Left ventricle myocardium inferior (tissue), 1 donor: ENCODE results near the gene MRPL43. TPM values are rescaled to one million over a fixed set of nuclear protein-coding genes. Genes with fewer than 3 reads are reported as not detected.
A peak's percentile ranks its signal among the peaks of the same experiment; 100 is the strongest.

Source experiments
- DNase-seq: peaks from one replicate; pipeline ENCODE4 v3.0.0-alpha.2; 2020
- H3K27ac ChIP-seq: fragments of 200-600 bp; replicated peaks from 2 replicates; pipeline ENCODE4 v1.8.0; 2021
- H3K27me3 ChIP-seq: fragments of 200-600 bp; 2 replicates; pipeline ENCODE4 v1.8.0; 2021; ENCODE audit warnings: low read depth
- H3K36me3 ChIP-seq: fragments of 200-600 bp; 2 replicates; pipeline ENCODE4 v1.8.0; 2021
- H3K4me1 ChIP-seq: fragments of 200-600 bp; 2 replicates; pipeline ENCODE4 v1.8.0; 2021
- H3K4me3 ChIP-seq: fragments of 200-600 bp; 2 replicates; pipeline ENCODE4 v1.8.0; 2021; ENCODE audit warnings: mild to moderate bottlenecking, moderate library complexity
- H3K9me3 ChIP-seq: fragments of 200-600 bp; replicated peaks from 2 replicates; pipeline ENCODE4 v1.8.0; 2021
- CTCF ChIP-seq: fragments of 200-600 bp; IDR thresholded peaks from 2 replicates; pipeline ENCODE4 v1.8.0; 2021; ENCODE audit warnings: antibody characterized with exemption, mild to moderate bottlenecking, borderline replicate concordance
- intact Hi-C: fragments of 100-400 bp; cut with micrococcal nuclease; formaldehyde crosslinking; loops from one replicate; pipeline ENCODE4 v1.11.0; 2022
- total RNA-seq: library from RNA; stranded (reverse); fragmentation: NEBNext Ultra II Directional; extraction: Animal tissue kit (Norgen Biotek cat#: 25700); gene quantifications from one replicate; pipeline ENCODE4 v1.2.1, GENCODE V29; 2021
- donor health status: DM: no; HTN: yes; CAD: no; lungs with severe emphysema.

MRPL43 gene
- total RNA-seq, 1 donor from 2014 or later: 49.7 TPM

- DNase-seq: no peak
- Histone ChIP-seq H3K27ac (peak overlapping the region; percentile 51), H3K36me3 (no peaks in the 10 kb centered on the region), H3K4me3 (no peak overlapping the region), H3K4me1 (peaks cover 21% of the 10 kb centered on the region), H3K9me3 (no peaks in the 10 kb centered on the region), H3K27me3 (peaks cover 51% of the 10 kb centered on the region)
- no peak for TF ChIP-seq CTCF
- intact Hi-C loops: no loop called here
These were observed 30.9 kb upstream of the MRPL43 start for GRCh38 chr10:101018118-101018599.

GRCh38 chr10:101016814-101017213 is 29.5 kb upstream of the MRPL43 start:
- TF ChIP-seq CTCF: no peak
- H3K4me1 ChIP-seq: peaks cover 34% of the 10 kb centered on the region
- no peaks in the 10 kb centered on the region for H3K36me3 ChIP-seq
- no peak overlapping the region for H3K4me3 ChIP-seq
- no peak overlapping the region for H3K27ac ChIP-seq
- intact Hi-C loops: no loop called here
- peaks cover 51% of the 10 kb centered on the region for H3K27me3 ChIP-seq
- DNase-seq: no peak
- H3K9me3 ChIP-seq: no peaks in the 10 kb centered on the region

- no peak for DNase-seq
- Histone ChIP-seq H3K9me3 (no peaks in the 10 kb centered on the region), H3K27me3 (peaks cover 51% of the 10 kb centered on the region), H3K4me1 (peaks cover 39% of the 10 kb centered on the region), H3K27ac (no peak overlapping the region), H3K36me3 (no peaks in the 10 kb centered on the region), H3K4me3 (no peak overlapping the region)
- TF ChIP-seq CTCF: no peak
- intact Hi-C loops: no loop called here
These were observed 28.3 kb upstream of the MRPL43 start for GRCh38 chr10:101015582-101015973.

GRCh38 chr10:101014966-101015581 is 27.8 kb upstream of the MRPL43 start:
- no peak for TF ChIP-seq CTCF
- no peaks in the 10 kb centered on the region for H3K36me3 ChIP-seq
- H3K9me3 ChIP-seq: no peaks in the 10 kb centered on the region
- peaks cover 39% of the 10 kb centered on the region for H3K4me1 ChIP-seq
- peaks cover 47% of the 10 kb centered on the region for H3K27me3 ChIP-seq
- intact Hi-C loops: no loop called here
- no peak overlapping the region for H3K4me3 ChIP-seq
- no peak for DNase-seq
- no peak overlapping the region for H3K27ac ChIP-seq

GRCh38 chr10:101014230-101014884 is 27.1 kb upstream of the MRPL43 start:
- peak; percentile 86 for DNase-seq
- peaks cover 39% of the 10 kb centered on the region for H3K4me1 ChIP-seq

More at GRCh38 chr10:101014230-101014884, 27.1 kb upstream of the MRPL43 start:
- H3K4me3 ChIP-seq: no peak overlapping the region
- peaks cover 42% of the 10 kb centered on the region for H3K27me3 ChIP-seq
- no peaks in the 10 kb centered on the region for H3K9me3 ChIP-seq
- intact Hi-C loops: no loop called here
- H3K36me3 ChIP-seq: no peaks in the 10 kb centered on the region
- peak; percentile 96 for TF ChIP-seq CTCF
- H3K27ac ChIP-seq: no peak overlapping the region
